GM18519 (cell line): ENCODE data around the gene EPHA5.
"Not testable (repeated sequence)": the region's sequence is repeated elsewhere in the genome, so short reads cannot be mapped to it uniquely, and the experiment has no call there.

ENCODE experiments used
- ATAC-seq: cut with Tn5 transposase; IDR thresholded peaks from one replicate; pipeline ENCODE4 v1.9.1; 2021; ENCODE audit warnings: mild to moderate bottlenecking, moderate library complexity; ENCODE audit not compliant: unreplicated experiment, low FRiP score

Gene EPHA5

GRCh38 chr4:65386927-65387326, 283.4 kb downstream of the EPHA5 start:
- no peak for ATAC-seq

GRCh38 chr4:65383589-65384305, 286.5 kb downstream of the EPHA5 start:
- no peak for ATAC-seq

GRCh38 chr4:65381648-65382047, 288.6 kb downstream of the EPHA5 start:
- ATAC-seq, result no peak

- ATAC-seq, result no peak
Measured at GRCh38 chr4:65370709-65371108, 299.6 kb downstream of the EPHA5 start.

- ATAC-seq, result no peak
Measured at GRCh38 chr4:65367306-65367705, 303.0 kb downstream of the EPHA5 start.

GRCh38 chr4:65358914-65359313, 311.4 kb downstream of the EPHA5 start:
- no peak for ATAC-seq

- ATAC-seq, result no peak
Measured at GRCh38 chr4:65353098-65353497, 317.2 kb downstream of the EPHA5 start.

GRCh38 chr4:65344278-65344825, 325.9 kb downstream of the EPHA5 start:
- ATAC-seq, result no peak

- ATAC-seq, result no peak
Measured at GRCh38 chr4:65343342-65343741, 326.9 kb downstream of the EPHA5 start.

GRCh38 chr4:65341557-65341956, 328.7 kb downstream of the EPHA5 start:
- ATAC-seq, result no peak

GRCh38 chr4:65340382-65341109, 329.7 kb downstream of the EPHA5 start:
- no peak for ATAC-seq

- ATAC-seq, result no peak
Measured at GRCh38 chr4:65337371-65337770, 332.9 kb downstream of the EPHA5 start.

GRCh38 chr4:65336465-65336864, 333.8 kb downstream of the EPHA5 start:
- no peak for ATAC-seq

GRCh38 chr4:65316534-65316933, 353.8 kb downstream of the EPHA5 start:
- ATAC-seq, result no peak

GRCh38 chr4:65311120-65311519, 359.2 kb downstream of the EPHA5 start:
- ATAC-seq, result no peak

- no peak for ATAC-seq
Measured at GRCh38 chr4:65310586-65310985, 359.7 kb downstream of the EPHA5 start.

- not testable (repeated sequence) for ATAC-seq
Measured at GRCh38 chr4:65308626-65309025, 361.7 kb downstream of the EPHA5 start.

- no peak for ATAC-seq
Measured at GRCh38 chr4:65302145-65302544, 368.1 kb downstream of the EPHA5 start.

GRCh38 chr4:65296246-65296645, 374.0 kb downstream of the EPHA5 start:
- no peak for ATAC-seq

GRCh38 chr4:65287071-65287470, 383.2 kb downstream of the EPHA5 start:
- ATAC-seq, result no peak
